Neural progenitor cell (in vitro differentiated cells): Measurements from ENCODE around the gene NR1D1. TPM values are rescaled to one million over a fixed set of nuclear protein-coding genes. Genes with fewer than 3 reads are reported as not detected.

Experiments used
- DNase-seq: peaks from one replicate; pipeline ENCODE4 v3.0.0-alpha.2; 2016; ENCODE audit warnings: low spot score
- H2AFZ ChIP-seq: fragments of 200-600 bp; sonication (generic); replicated peaks from 2 replicates; pipeline ENCODE4 v1.6.1; 2016; ENCODE audit warnings: antibody characterized with exemption
- H3F3A ChIP-seq: fragments of 200-600 bp; sonication (generic); 2 replicates; pipeline ENCODE4 v1.6.1; 2016; ENCODE audit warnings: antibody characterized with exemption, low read depth
- H3K27ac ChIP-seq: fragments of 200-600 bp; sonication (generic); 2 replicates; pipeline ENCODE4 v1.5.1; 2016; ENCODE audit warnings: mild to moderate bottlenecking
- H3K27me3 ChIP-seq: fragments of 200-600 bp; sonication (generic); 2 replicates; pipeline ENCODE4 v1.6.1; 2016; ENCODE audit warnings: mild to moderate bottlenecking, moderate library complexity
- H3K36me3 ChIP-seq: fragments of 200-600 bp; sonication (generic); 2 replicates; pipeline ENCODE4 v1.5.1; 2016
- H3K4me1 ChIP-seq: fragments of 200-600 bp; sonication (generic); 2 replicates; pipeline ENCODE4 v1.6.1; 2016; ENCODE audit warnings: mixed run types
- H3K4me2 ChIP-seq: fragments of 200-600 bp; sonication (generic); 2 replicates; pipeline ENCODE4 v1.6.1; 2016
- H3K4me3 ChIP-seq: fragments of 200-600 bp; sonication (generic); 2 replicates; pipeline ENCODE4 v1.5.1; 2016
- H3K79me2 ChIP-seq: fragments of 200-600 bp; sonication (generic); 2 replicates; pipeline ENCODE4 v1.6.1; 2016; ENCODE audit warnings: low read depth
- H3K9ac ChIP-seq: fragments of 200-600 bp; sonication (generic); 2 replicates; pipeline ENCODE4 v1.6.1; 2016
- H3K9me3 ChIP-seq: fragments of 200-600 bp; sonication (generic); 2 replicates; pipeline ENCODE4 v1.5.1; 2016; ENCODE audit warnings: low read depth
- H4K20me1 ChIP-seq: fragments of 200-600 bp; sonication (generic); 2 replicates; pipeline ENCODE4 v1.6.1; 2016; ENCODE audit warnings: low read depth
- H3K27ac Mint-ChIP-seq: 3 replicates; pipeline ENCODE4 v1.8.0; 2021; ENCODE audit warnings: mixed read lengths
- H3K27me3 Mint-ChIP-seq: 2 replicates; pipeline ENCODE4 v1.8.0; 2022; ENCODE audit warnings: low read depth, mild to moderate bottlenecking, inconsistent platforms, moderate library complexity, mixed read lengths; ENCODE audit not compliant: insufficient read depth
- H3K36me3 Mint-ChIP-seq: 3 replicates; pipeline ENCODE4 v1.8.0; 2021; ENCODE audit warnings: mixed read lengths
- H3K4me1 Mint-ChIP-seq: 3 replicates; pipeline ENCODE4 v1.8.0; 2021; ENCODE audit warnings: mixed read lengths
- H3K4me3 Mint-ChIP-seq: 3 replicates; pipeline ENCODE4 v1.8.0; 2021; ENCODE audit warnings: mild to moderate bottlenecking, moderate library complexity, mixed read lengths
- H3K9me3 Mint-ChIP-seq: 3 replicates; pipeline ENCODE4 v1.8.0; 2020; ENCODE audit warnings: mixed read lengths
- EZH2 ChIP-seq: fragments of 200-600 bp; sonication (generic); IDR thresholded peaks from 2 replicates; pipeline ENCODE4 v1.6.1; 2017; ENCODE audit warnings: antibody characterized with exemption, mild to moderate bottlenecking, moderate library complexity
- EZH2phosphoT487 ChIP-seq: fragments of 200-600 bp; sonication (generic); IDR thresholded peaks from 2 replicates; pipeline ENCODE4 v1.6.1; 2017; ENCODE audit warnings: antibody characterized with exemption
- total RNA-seq: library from RNA; depleted of rRNA; stranded (reverse); fragments of >200 nt; gene quantifications from 2 replicates; pipeline ENCODE4 v1.2.3, GENCODE V29; 2015; ENCODE audit warnings: low replicate concordance
- TF ChIP-seq, protein P1 (sequence below): fragments of 200-600 bp; sonication (generic); IDR thresholded peaks from 2 replicates; pipeline ENCODE4 v1.5.1; 2017; ENCODE audit warnings: antibody characterized with exemption, mild to moderate bottlenecking

NR1D1 gene
- total RNA-seq, 1 donor from 2014 or later = 0.24 TPM

DNA sequence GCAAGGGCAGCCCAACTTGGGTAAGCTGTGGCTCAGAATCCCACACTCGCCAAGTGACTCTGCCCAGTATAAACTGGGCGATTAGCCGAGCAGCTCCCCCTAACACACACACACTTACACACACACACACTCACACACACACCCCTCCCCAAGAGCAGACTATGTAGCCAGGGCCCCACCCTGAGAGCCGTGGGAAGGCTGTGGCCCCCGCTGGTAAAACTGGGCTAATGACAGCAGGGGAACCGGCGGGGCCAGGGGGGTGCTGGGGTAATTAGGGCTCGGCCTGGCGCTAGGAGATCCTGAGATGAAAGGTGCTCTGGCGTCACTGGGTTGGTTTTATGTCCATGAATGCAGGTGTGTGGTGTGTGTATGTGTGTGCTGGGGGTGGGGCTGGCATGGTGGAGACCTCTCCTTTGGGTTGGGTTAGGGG lies 38.8 kb downstream of the NR1D1 start:
- H3K9me3 Mint-ChIP-seq = no peaks in the 10 kb centered on the region
- no peaks in the 10 kb centered on the region for H3K36me3 Mint-ChIP-seq
- H3K4me1 Mint-ChIP-seq = peaks cover 53% of the 10 kb centered on the region
- Histone ChIP-seq H3K27me3 (peaks cover 11% of the 10 kb centered on the region), H4K20me1 (peaks cover 7% of the 10 kb centered on the region), H3K9me3 (no peaks in the 10 kb centered on the region), H3K79me2 (peaks cover 15% of the 10 kb centered on the region), H3K27ac (no peak overlapping the region), H3K36me3 (no peaks in the 10 kb centered on the region), H2AFZ (no peak overlapping the region), H3K4me2 (peak overlapping the region; percentile 68), H3K9ac (no peak overlapping the region), H3F3A (peaks cover 22% of the 10 kb centered on the region), H3K4me3 (no peak overlapping the region), H3K4me1 (peaks cover 39% of the 10 kb centered on the region)
- H3K4me3 Mint-ChIP-seq = peak overlapping the region; percentile 87
- TF ChIP-seq EZH2 (no peak), EZH2phosphoT487 (no peak)
- TF ChIP-seq, protein P1, sequence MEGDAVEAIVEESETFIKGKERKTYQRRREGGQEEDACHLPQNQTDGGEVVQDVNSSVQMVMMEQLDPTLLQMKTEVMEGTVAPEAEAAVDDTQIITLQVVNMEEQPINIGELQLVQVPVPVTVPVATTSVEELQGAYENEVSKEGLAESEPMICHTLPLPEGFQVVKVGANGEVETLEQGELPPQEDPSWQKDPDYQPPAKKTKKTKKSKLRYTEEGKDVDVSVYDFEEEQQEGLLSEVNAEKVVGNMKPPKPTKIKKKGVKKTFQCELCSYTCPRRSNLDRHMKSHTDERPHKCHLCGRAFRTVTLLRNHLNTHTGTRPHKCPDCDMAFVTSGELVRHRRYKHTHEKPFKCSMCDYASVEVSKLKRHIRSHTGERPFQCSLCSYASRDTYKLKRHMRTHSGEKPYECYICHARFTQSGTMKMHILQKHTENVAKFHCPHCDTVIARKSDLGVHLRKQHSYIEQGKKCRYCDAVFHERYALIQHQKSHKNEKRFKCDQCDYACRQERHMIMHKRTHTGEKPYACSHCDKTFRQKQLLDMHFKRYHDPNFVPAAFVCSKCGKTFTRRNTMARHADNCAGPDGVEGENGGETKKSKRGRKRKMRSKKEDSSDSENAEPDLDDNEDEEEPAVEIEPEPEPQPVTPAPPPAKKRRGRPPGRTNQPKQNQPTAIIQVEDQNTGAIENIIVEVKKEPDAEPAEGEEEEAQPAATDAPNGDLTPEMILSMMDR = no peak
- H3K27me3 Mint-ChIP-seq = peaks cover 17% of the 10 kb centered on the region
- DNase-seq = no peak
- H3K27ac Mint-ChIP-seq = no peak overlapping the region

DNA sequence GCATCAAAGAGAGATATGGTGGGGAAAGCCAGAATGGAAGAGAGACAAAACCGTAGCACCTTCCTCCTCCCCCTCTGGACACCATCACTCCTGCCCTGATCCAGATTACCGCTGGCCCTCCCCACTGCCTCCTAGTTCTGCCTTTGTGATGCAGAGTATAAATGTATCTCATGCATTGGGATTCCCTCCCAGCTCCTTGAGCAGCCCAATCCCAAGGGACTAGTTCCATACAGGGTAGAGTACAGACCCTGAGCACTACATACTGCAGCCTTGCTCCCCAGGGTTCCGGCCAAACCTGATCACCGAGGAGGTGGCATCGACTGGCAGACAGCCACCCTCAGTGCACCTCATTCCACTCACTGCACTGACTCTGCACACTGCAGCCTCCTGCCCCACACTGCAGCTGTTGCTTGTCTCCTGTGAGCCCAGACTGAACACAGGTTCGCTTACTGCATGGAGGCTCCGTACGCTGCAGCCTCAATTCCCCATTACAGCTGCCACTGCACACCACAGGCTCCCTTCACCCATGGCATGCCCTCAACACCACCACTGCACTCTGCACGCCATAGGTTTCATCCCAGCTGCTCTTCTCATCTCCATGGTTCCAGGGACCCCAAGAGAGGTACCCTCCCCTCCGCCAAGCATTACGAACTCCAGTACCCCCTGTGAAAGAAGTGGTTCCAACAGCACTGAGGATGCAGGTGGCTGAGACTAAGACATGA lies 39.3 kb downstream of the NR1D1 start:
- no peaks in the 10 kb centered on the region for H3K36me3 Mint-ChIP-seq
- H3K4me3 Mint-ChIP-seq = peak overlapping the region; percentile 87
- no peaks in the 10 kb centered on the region for H3K9me3 Mint-ChIP-seq
- TF ChIP-seq EZH2 (no peak), EZH2phosphoT487 (no peak)
- TF ChIP-seq, protein P1 = no peak
- Histone ChIP-seq H3K9me3 (no peaks in the 10 kb centered on the region), H3K27me3 (peaks cover 11% of the 10 kb centered on the region), H3K27ac (no peak overlapping the region), H3F3A (peaks cover 22% of the 10 kb centered on the region), H3K36me3 (no peaks in the 10 kb centered on the region), H2AFZ (no peak overlapping the region), H3K4me2 (no peak overlapping the region), H3K4me3 (no peak overlapping the region), H3K79me2 (peaks cover 15% of the 10 kb centered on the region), H3K4me1 (peaks cover 38% of the 10 kb centered on the region), H3K9ac (no peak overlapping the region), H4K20me1 (peaks cover 7% of the 10 kb centered on the region)
- H3K27me3 Mint-ChIP-seq = peaks cover 21% of the 10 kb centered on the region
- peak overlapping the region; percentile 27 for H3K27ac Mint-ChIP-seq
- no peak for DNase-seq
- peaks cover 49% of the 10 kb centered on the region for H3K4me1 Mint-ChIP-seq

DNA sequence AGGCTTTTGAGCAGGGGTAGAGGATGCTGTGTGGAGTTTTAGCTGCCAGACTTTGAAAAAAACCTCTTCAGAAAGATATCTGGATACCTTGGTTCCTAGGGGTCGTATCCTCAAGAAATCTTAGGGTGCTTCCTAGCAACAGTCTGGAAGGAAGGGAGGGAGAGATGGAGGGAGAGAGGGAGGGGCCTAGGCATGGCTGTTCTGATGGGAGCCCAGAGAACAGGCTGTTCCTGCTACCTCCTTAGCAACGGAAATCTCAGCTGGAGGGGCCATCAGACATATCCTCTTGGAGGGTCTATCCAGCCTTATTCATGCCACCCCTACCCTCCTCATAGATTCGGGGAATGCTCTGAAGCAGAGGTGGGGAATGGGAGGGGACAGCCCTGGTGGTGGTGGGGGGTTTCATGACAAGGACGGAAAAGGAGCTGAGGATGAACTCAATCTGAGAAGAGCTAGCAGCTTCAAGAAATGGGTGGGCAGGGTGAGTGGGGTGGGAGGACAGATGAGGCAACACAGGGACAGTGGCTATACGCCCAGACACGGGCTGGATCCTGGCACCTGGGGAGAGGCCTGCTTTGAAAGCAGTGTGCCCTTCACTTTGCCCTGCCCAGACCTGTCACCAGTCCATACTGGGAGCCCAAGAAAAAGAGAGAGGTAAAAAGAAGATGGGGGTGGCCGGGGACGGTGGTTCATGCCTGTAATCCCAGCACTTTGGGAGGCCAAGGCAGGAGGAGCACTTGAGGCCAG lies 40.5 kb downstream of the NR1D1 start:
- Histone ChIP-seq H3K27me3 (peaks cover 11% of the 10 kb centered on the region), H3K4me1 (peaks cover 27% of the 10 kb centered on the region), H3K4me3 (no peak overlapping the region), H3K9ac (no peak overlapping the region), H2AFZ (no peak overlapping the region), H3K36me3 (no peaks in the 10 kb centered on the region), H3F3A (peaks cover 19% of the 10 kb centered on the region), H4K20me1 (peaks cover 7% of the 10 kb centered on the region), H3K4me2 (no peak overlapping the region), H3K79me2 (peaks cover 15% of the 10 kb centered on the region), H3K27ac (no peak overlapping the region), H3K9me3 (no peaks in the 10 kb centered on the region)
- TF ChIP-seq EZH2 (no peak), EZH2phosphoT487 (no peak)
- TF ChIP-seq, protein P1 = no peak
- Mint-ChIP-seq H3K4me3 (no peak overlapping the region), H3K4me1 (peaks cover 41% of the 10 kb centered on the region), H3K27ac (no peak overlapping the region), H3K9me3 (no peaks in the 10 kb centered on the region), H3K27me3 (peaks cover 23% of the 10 kb centered on the region), H3K36me3 (no peaks in the 10 kb centered on the region)
- DNase-seq = no peak
